Neural cell (in vitro differentiated cells): ENCODE measurements around the gene PRDM9.
"Not testable (repeated sequence)": the region's sequence is repeated elsewhere in the genome, so short reads cannot be mapped to it uniquely, and the experiment has no call there.

ENCODE experiments used
- CTCF ChIP-seq: fragments of 450-650 bp; IDR thresholded peaks from 2 replicates; pipeline ENCODE4 v1.5.1; 2014; ENCODE audit warnings: antibody characterized with exemption, mild to moderate bottlenecking, moderate library complexity; ENCODE audit not compliant: poor library complexity, severe bottlenecking
- EZH2 ChIP-seq: fragments of 200-600, 300-800 bp; shearing (Covaris generic), sonication (generic); IDR thresholded peaks from 2 replicates; pipeline ENCODE4 v1.6.1; 2014; ENCODE audit warnings: antibody characterized with exemption, low read length, borderline replicate concordance, mild to moderate bottlenecking; ENCODE audit not compliant: insufficient read depth, poor library complexity, severe bottlenecking
- MXI1 ChIP-seq: fragments of 450-650 bp; conservative IDR thresholded peaks from 2 replicates; pipeline ENCODE4 v1.6.1; 2014; ENCODE audit warnings: antibody characterized with exemption, mild to moderate bottlenecking; ENCODE audit not compliant: poor library complexity, severe bottlenecking

DNA sequence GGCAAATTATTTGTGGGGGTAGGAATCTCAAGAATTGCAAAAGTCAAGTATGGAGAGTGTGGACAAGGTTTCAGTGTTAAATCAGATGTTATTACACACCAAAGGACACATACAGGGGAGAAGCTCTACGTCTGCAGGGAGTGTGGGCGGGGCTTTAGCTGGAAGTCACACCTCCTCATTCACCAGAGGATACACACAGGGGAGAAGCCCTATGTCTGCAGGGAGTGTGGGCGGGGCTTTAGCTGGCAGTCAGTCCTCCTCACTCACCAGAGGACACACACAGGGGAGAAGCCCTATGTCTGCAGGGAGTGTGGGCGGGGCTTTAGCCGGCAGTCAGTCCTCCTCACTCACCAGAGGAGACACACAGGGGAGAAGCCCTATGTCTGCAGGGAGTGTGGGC is 19.2 kb downstream of the PRDM9 start:
- not testable (repeated sequence) for TF ChIP-seq CTCF, MXI1, EZH2
